Liver (tissue), 9 donors: Measurements from ENCODE around the gene MFGE8. TPM values are rescaled to one million over a fixed set of nuclear protein-coding genes. Genes with fewer than 3 reads are reported as not detected.

Source experiments
- DNase-seq: peaks from one replicate; pipeline ENCODE4 v3.0.0-alpha.2; 2017; ENCODE audit warnings: low spot score
- H3K27ac ChIP-seq, 2 donors: one replicate each; pipeline ENCODE4 v1.7.0; 2013; ENCODE audit warnings: inconsistent platforms in 2 of 2, low read length in 2 of 2, control low read depth in 1 of 2, low read depth in 1 of 2, mild to moderate bottlenecking in 1 of 2
- H3K27me3 ChIP-seq, 4 donors: one replicate each; pipeline versions ENCODE4 v1.6.1 to v1.7.0; 2013; ENCODE audit warnings: low read length in 3 of 4, inconsistent platforms in 1 of 4, mild to moderate bottlenecking in 1 of 4, moderate library complexity in 1 of 4; ENCODE audit not compliant: control insufficient read depth in 4 of 4, insufficient read depth in 4 of 4
- H3K36me3 ChIP-seq, 4 donors: one replicate each; pipeline versions ENCODE4 v1.6.1 to v1.7.0; 2013; ENCODE audit warnings: low read length in 3 of 4, mild to moderate bottlenecking in 3 of 4, low read depth in 1 of 4, moderate library complexity in 1 of 4; ENCODE audit not compliant: control insufficient read depth in 4 of 4, insufficient read depth in 3 of 4
- H3K4me1 ChIP-seq, 4 donors: one replicate each; pipeline versions ENCODE4 v1.6.1 to v1.7.0; 2013; ENCODE audit warnings: low read length in 3 of 4, mild to moderate bottlenecking in 3 of 4, moderate library complexity in 1 of 4; ENCODE audit not compliant: control insufficient read depth in 4 of 4, insufficient read depth in 4 of 4
- H3K4me3 ChIP-seq, 3 donors: one replicate each; pipeline versions ENCODE4 v1.6.1 to v1.7.0; 2013; ENCODE audit warnings: low read length in 3 of 3, control low read depth in 1 of 3, low read depth in 1 of 3, mild to moderate bottlenecking in 1 of 3
- H3K9ac ChIP-seq, 2 donors: one replicate each; pipeline ENCODE4 v1.7.0; 2013; ENCODE audit warnings: low read length in 2 of 2, mild to moderate bottlenecking in 2 of 2, moderate library complexity in 2 of 2, control low read depth in 1 of 2, low read depth in 1 of 2
- H3K9me3 ChIP-seq, 4 donors: one replicate each; pipeline versions ENCODE4 v1.6.1 to v1.7.0; 2013; ENCODE audit warnings: low read length in 3 of 4; ENCODE audit not compliant: control insufficient read depth in 4 of 4
- FOXA1 ChIP-seq: IDR thresholded peaks from 2 replicates; pipeline ENCODE4 v1.6.1; 2016; ENCODE audit warnings: antibody characterized with exemption
- FOXA2 ChIP-seq: IDR thresholded peaks from 2 replicates; pipeline ENCODE4 v1.6.1; 2016; ENCODE audit warnings: antibody characterized with exemption
- GABPA ChIP-seq, 2 donors: IDR thresholded peaks in 1 of 2; conservative IDR thresholded peaks in 1 of 2; 2 replicates each; pipeline ENCODE4 v1.6.1; 2016; ENCODE audit warnings: antibody characterized with exemption in 2 of 2, mild to moderate bottlenecking in 1 of 2, moderate library complexity in 1 of 2
- HNF4G ChIP-seq: IDR thresholded peaks from 2 replicates; pipeline ENCODE4 v1.6.1; 2016; ENCODE audit warnings: antibody characterized with exemption
- JUND ChIP-seq, 2 donors: IDR thresholded peaks; 2 replicates each; pipeline ENCODE4 v1.6.1; 2016; ENCODE audit warnings: antibody characterized with exemption in 2 of 2
- NR2F2 ChIP-seq: IDR thresholded peaks from 2 replicates; pipeline ENCODE4 v1.6.1; 2016; ENCODE audit warnings: antibody characterized with exemption
- RAD21 ChIP-seq, 2 donors: IDR thresholded peaks; 2 replicates each; pipeline ENCODE4 v1.6.1; 2016; ENCODE audit warnings: antibody characterized with exemption in 2 of 2, mild to moderate bottlenecking in 2 of 2
- RXRA ChIP-seq, 2 donors: IDR thresholded peaks; 2 replicates each; pipeline ENCODE4 v1.6.1; 2017 to 2018; ENCODE audit warnings: antibody characterized with exemption in 2 of 2, mild to moderate bottlenecking in 1 of 2
- SP1 ChIP-seq: IDR thresholded peaks from 2 replicates; pipeline ENCODE4 v1.6.1; 2018; ENCODE audit warnings: antibody characterized with exemption, mild to moderate bottlenecking
- TAF1 ChIP-seq: conservative IDR thresholded peaks from 2 replicates; pipeline ENCODE4 v1.6.1; 2016; ENCODE audit warnings: antibody characterized with exemption, mild to moderate bottlenecking
- whole genome bisulfite sequencing: extraction: QIAGEN DNeasy Blood & Tissue Kit; methylation state at CpG from one replicate; pipeline ENCODE4 v1.1.7; 2013; 5-methylcytosine and 5-hydroxymethylcytosine counted together
- polyA plus RNA-seq, 2 donors: library from polyadenylated mRNA; stranded (reverse) in 1 of 2; unstranded in 1 of 2; fragments of 200-250 nt in 1 of 2; fragments of >200 nt in 1 of 2; fragmentation: Nextera tagmentation in 1 of 2; extraction: Ambion mirVana in 1 of 2; gene quantifications; one replicate each; pipeline versions ENCODE4 v1.2.1 to v1.2.3, GENCODE V29; 2013 to 2015
- total RNA-seq, 2 donors: library from RNA; depleted of rRNA; stranded (reverse); fragments of >200 nt; gene quantifications; one replicate each; pipeline ENCODE4 v1.2.3, GENCODE V29; 2014
- TF ChIP-seq, protein P1 (sequence below): fragments of 150-350 bp; IDR thresholded peaks from 2 replicates; pipeline ENCODE4 v1.5.1; 2017; ENCODE audit warnings: improper control_type of control experiment, low read depth, low read length; ENCODE audit not compliant: missing input control
- TF ChIP-seq, protein P2 (sequence below): IDR thresholded peaks from 2 replicates; pipeline ENCODE4 v1.6.1; 2016; ENCODE audit warnings: antibody characterized with exemption
- TF ChIP-seq, protein P3 (sequence below): IDR thresholded peaks from 2 replicates; pipeline ENCODE4 v1.6.1; 2016; ENCODE audit warnings: antibody characterized with exemption
- TF ChIP-seq, protein P4 (sequence below): IDR thresholded peaks from 2 replicates; pipeline ENCODE4 v1.6.1; 2016; ENCODE audit warnings: antibody characterized with exemption
- donor health status: healthy.
- donor health status: healthy.
- donor health status: healthy.
- donor health status: healthy.
- donor health status: healthy.

The MFGE8 gene
- total and polyA plus RNA-seq, 4 donors: 6.6 to 14.8 (median 12.8) TPM

DNA sequence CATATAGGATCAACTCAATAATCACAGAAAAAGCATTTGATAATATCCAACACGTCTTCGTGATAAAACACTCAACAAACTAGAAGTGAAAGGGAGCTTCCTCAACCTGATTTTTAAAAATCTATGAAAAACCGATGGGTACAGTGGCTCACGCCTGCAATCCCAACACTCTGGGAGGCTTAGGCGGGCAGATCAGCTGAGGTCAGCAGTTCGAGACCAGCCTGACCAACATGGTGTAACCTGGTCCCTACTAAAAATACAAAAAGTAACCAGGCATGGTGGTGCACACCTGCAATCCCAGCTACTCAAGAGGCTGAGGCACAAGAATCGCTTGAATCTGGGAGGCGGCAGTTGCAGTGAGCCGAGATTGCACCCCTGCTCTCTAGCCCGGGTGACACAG, 2.2 kb upstream of the MFGE8 start:
- Histone ChIP-seq H3K27me3 (no peaks in the 10 kb centered on the region), H3K36me3 (no peaks in the 10 kb centered on the region), H3K4me1 (peaks cover 3 to 16% (median 6%) of the 10 kb centered on the region in 4 donors), H3K9ac (no peak overlapping the region), H3K9me3 (no peaks in the 10 kb centered on the region), H3K4me3 (no peak overlapping the region), H3K27ac (no peak overlapping the region)
- no peak for DNase-seq
- WGBS: 92% methylated on average over 10 of the region's 10 CpGs
- TF ChIP-seq NR2F2 (no peak), GABPA (IDR thresholded peaks at IDR 0.05 in 1 of 2, conservative IDR thresholded peaks at IDR 0.05 in 1 of 2) (no peak), SP1 (no peak), FOXA2 (no peak), HNF4G (no peak), RXRA (IDR thresholded peaks at IDR 0.05) (no peak), JUND (IDR thresholded peaks at IDR 0.05) (no peak)
- TF ChIP-seq, protein P1, sequence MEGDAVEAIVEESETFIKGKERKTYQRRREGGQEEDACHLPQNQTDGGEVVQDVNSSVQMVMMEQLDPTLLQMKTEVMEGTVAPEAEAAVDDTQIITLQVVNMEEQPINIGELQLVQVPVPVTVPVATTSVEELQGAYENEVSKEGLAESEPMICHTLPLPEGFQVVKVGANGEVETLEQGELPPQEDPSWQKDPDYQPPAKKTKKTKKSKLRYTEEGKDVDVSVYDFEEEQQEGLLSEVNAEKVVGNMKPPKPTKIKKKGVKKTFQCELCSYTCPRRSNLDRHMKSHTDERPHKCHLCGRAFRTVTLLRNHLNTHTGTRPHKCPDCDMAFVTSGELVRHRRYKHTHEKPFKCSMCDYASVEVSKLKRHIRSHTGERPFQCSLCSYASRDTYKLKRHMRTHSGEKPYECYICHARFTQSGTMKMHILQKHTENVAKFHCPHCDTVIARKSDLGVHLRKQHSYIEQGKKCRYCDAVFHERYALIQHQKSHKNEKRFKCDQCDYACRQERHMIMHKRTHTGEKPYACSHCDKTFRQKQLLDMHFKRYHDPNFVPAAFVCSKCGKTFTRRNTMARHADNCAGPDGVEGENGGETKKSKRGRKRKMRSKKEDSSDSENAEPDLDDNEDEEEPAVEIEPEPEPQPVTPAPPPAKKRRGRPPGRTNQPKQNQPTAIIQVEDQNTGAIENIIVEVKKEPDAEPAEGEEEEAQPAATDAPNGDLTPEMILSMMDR: no peak
- TF ChIP-seq, protein P2, sequence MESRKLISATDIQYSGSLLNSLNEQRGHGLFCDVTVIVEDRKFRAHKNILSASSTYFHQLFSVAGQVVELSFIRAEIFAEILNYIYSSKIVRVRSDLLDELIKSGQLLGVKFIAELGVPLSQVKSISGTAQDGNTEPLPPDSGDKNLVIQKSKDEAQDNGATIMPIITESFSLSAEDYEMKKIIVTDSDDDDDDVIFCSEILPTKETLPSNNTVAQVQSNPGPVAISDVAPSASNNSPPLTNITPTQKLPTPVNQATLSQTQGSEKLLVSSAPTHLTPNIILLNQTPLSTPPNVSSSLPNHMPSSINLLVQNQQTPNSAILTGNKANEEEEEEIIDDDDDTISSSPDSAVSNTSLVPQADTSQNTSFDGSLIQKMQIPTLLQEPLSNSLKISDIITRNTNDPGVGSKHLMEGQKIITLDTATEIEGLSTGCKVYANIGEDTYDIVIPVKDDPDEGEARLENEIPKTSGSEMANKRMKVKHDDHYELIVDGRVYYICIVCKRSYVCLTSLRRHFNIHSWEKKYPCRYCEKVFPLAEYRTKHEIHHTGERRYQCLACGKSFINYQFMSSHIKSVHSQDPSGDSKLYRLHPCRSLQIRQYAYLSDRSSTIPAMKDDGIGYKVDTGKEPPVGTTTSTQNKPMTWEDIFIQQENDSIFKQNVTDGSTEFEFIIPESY: no peak
- TF ChIP-seq, protein P3, sequence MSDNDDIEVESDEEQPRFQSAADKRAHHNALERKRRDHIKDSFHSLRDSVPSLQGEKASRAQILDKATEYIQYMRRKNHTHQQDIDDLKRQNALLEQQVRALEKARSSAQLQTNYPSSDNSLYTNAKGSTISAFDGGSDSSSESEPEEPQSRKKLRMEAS: no peak

DNA sequence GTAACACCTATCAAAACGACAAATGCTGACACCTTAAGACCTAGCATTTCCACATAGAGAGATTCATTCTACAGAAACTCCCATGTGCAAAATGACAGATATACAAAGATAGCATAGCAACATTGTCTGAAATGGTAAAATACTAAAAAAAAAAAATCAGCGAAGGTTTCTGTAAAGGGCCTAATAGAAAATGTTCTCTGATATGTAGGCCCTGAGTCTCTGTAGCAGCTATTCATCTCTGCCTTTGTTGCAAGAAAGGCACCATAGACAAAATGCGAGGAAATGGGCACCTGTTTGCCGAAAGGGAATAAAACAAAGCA, 631 bp upstream of the MFGE8 start:
- peaks cover 3 to 16% (median 6%) of the 10 kb centered on the region in 4 donors for H3K4me1 ChIP-seq
- TF ChIP-seq, protein P3: no peak
- H3K27ac ChIP-seq: no peak overlapping the region
- no peaks in the 10 kb centered on the region for H3K27me3 ChIP-seq
- H3K9me3 ChIP-seq: no peaks in the 10 kb centered on the region
- no peak overlapping the region for H3K4me3 ChIP-seq
- 74% methylated on average over 4 of the region's 4 CpGs for WGBS
- no peak overlapping the region for H3K9ac ChIP-seq
- no peaks in the 10 kb centered on the region for H3K36me3 ChIP-seq
- no peak for DNase-seq

DNA sequence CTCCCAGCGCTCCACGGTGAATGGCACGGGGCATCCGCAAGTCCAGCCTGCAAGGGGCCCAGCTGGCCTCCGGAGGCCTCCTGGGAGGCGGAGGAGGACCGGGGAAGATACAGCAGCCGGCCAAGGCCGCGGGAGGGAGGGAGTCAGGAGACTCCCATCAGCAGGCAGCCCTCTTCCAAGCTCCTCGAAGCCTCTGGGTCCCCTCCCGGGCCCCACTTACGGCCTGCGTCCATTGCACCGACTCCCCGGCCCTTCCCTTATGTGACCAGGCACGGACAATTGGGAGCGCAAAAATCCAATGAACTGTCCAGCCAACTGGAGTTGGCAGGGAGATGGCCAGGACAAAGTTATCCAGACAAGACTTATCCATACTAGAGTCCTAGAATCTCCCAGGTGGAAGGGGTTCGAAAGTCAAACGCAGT, 668 bp downstream of the MFGE8 start:
- DNase-seq: no peak
- no peaks in the 10 kb centered on the region for H3K9me3 ChIP-seq
- no peak overlapping the region for H3K27ac ChIP-seq
- TF ChIP-seq HNF4G: no peak
- no peak for TF ChIP-seq FOXA1
- no peak for TF ChIP-seq SP1
- TF ChIP-seq RAD21 (IDR thresholded peaks at IDR 0.05): no peak
- TF ChIP-seq TAF1: no peak
- TF ChIP-seq GABPA (IDR thresholded peaks at IDR 0.05 in 1 of 2, conservative IDR thresholded peaks at IDR 0.05 in 1 of 2): no peak
- TF ChIP-seq, protein P4, sequence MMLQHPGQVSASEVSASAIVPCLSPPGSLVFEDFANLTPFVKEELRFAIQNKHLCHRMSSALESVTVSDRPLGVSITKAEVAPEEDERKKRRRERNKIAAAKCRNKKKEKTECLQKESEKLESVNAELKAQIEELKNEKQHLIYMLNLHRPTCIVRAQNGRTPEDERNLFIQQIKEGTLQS: no peak
- no peak for TF ChIP-seq JUND (IDR thresholded peaks at IDR 0.05)
- WGBS: 26% methylated on average over 20 of the region's 20 CpGs
- no peaks in the 10 kb centered on the region for H3K27me3 ChIP-seq
- peak overlapping the region; percentile 8 to 77 (median 76) for H3K4me3 ChIP-seq
- H3K9ac ChIP-seq: no peak overlapping the region
- H3K36me3 ChIP-seq: no peaks in the 10 kb centered on the region
- peaks cover 3 to 16% (median 6%) of the 10 kb centered on the region in 4 donors for H3K4me1 ChIP-seq
